ENCODE results near the gene SMIM9. TPM values are rescaled to one million over a fixed set of nuclear protein-coding genes. Genes with fewer than 3 reads are reported as not detected.

SMIM9 gene
- total and polyA plus RNA-seq, 12 donors = 0.28 to 0.47 (median 0.28) TPM; not detected in 9

DNA sequence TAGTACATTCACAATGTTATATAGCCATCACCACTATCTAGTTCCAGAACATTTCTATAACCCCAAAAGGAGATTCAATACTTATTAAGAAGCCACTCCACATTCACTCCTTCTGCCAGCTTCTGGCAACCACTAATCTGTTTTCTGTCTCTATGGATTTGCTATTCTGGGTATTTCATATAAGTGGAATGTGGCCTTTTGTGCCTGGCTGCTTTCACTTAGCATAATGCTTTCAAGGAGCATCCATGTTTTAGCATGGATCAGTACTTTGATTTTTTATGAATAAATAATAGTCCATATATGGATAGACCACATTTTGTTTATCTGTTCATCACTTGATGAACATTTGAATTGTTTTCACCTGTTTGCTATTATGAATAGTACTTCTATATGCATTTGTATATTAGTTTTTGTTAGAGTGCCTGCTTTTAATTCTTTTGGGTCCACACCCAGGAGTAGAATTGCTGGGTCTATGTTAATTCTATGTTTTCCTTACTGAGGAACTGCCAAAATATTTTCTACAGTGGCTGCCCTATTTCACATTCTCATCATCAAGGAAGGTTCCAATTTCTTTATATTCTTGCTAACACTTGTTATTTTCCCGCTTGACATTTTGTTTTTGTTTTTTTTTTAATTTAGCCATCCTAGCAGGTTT, 16.6 kb upstream of the SMIM9 start:
- DNase-seq = no peak

DNA sequence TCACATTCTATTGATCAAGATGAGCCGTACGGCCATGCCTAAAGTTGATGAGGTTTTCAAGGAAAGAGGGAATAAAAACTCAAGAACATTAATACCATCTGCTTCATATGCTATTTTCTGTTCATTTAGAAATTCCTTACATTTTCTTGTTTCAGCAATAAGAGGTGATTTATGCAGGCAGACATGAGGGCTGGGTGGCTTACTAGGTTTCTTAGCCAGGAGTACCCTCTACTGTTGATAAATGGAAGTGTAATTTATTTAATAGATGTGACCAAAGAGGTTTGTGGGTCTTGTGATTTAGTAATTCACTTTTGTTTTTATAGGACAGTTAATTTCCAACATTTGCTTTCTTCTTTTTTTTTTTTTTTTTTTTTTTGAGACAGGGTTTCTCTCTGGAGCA, 6.4 kb upstream of the SMIM9 start:
- no peaks in the 10 kb centered on the region for H3K9me3 ChIP-seq
- H3K36me3 ChIP-seq = peaks cover 0 to 15% (median 0%) of the 10 kb centered on the region in 9 donors
- no peaks in the 10 kb centered on the region for H3K27me3 ChIP-seq
- H3K4me1 ChIP-seq = no peaks in the 10 kb centered on the region
- 93 to 98% methylated on average over 2 of the region's 2 CpGs for WGBS, 2 donors
- intact Hi-C loops (cut with DNase I) = loop anchor here in 1 of 10 donors (10.0 kb wide), 1 partner anchor 1186 kb away; no protein-coding TSS in a partner anchor
- H3K4me3 ChIP-seq = no peak overlapping the region
- no peak overlapping the region for H3K27ac ChIP-seq
- TF ChIP-seq, protein P1, sequence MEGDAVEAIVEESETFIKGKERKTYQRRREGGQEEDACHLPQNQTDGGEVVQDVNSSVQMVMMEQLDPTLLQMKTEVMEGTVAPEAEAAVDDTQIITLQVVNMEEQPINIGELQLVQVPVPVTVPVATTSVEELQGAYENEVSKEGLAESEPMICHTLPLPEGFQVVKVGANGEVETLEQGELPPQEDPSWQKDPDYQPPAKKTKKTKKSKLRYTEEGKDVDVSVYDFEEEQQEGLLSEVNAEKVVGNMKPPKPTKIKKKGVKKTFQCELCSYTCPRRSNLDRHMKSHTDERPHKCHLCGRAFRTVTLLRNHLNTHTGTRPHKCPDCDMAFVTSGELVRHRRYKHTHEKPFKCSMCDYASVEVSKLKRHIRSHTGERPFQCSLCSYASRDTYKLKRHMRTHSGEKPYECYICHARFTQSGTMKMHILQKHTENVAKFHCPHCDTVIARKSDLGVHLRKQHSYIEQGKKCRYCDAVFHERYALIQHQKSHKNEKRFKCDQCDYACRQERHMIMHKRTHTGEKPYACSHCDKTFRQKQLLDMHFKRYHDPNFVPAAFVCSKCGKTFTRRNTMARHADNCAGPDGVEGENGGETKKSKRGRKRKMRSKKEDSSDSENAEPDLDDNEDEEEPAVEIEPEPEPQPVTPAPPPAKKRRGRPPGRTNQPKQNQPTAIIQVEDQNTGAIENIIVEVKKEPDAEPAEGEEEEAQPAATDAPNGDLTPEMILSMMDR (IDR thresholded peaks at IDR 0.05) = peak in 7 of 9 donors; percentile 33 to 57 (median 49)
- ATAC-seq (no peak), DNase-seq (no peak)

More for the DNA sequence above, 16.6 kb upstream of the SMIM9 start:
- TF ChIP-seq, protein P1 (IDR thresholded peaks at IDR 0.05) = no peak
- Histone ChIP-seq H3K9me3 (peaks cover 0 to 3% (median 0%) of the 10 kb centered on the region in 11 donors), H3K4me1 (no peaks in the 10 kb centered on the region), H3K4me3 (no peak overlapping the region), H3K27ac (no peak overlapping the region), H3K36me3 (peaks cover 0 to 45% (median 0%) of the 10 kb centered on the region in 9 donors), H3K27me3 (no peaks in the 10 kb centered on the region)
- no peak for ATAC-seq
- WGBS, 2 donors = 100% methylated on average over 1 of the region's 1 CpG
- intact Hi-C loops (cut with DNase I) = loop anchor here in 1 of 10 donors (10.0 kb wide), 1 partner anchor 54 kb away; no protein-coding TSS in a partner anchor

DNA sequence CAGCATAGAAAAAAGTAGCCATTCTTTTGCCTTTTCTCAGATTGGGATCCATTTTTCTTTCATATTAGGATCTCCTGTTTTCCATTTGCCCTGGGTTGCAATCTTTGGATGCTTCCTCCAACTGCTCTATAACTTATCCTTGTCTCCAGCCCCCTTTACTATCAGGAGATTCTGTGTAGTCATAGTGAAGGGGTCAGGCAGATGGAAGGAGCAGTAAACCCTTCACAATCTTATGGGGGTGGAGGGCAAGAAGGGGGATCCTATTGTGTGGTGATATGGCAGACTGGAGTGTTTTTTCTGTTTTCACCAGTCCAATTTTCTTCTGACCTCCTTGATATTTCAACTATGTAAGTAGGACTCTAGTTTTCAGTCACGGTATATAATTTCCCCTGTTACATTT, 1.7 kb upstream of the SMIM9 start:
- no peak for DNase-seq
- WGBS, 2 donors = 74 to 89% methylated on average over 1 of the region's 1 CpG
- H3K36me3 ChIP-seq = peaks cover 0 to 15% (median 0%) of the 10 kb centered on the region in 9 donors
- H3K27me3 ChIP-seq = peaks cover 0 to 4% (median 0%) of the 10 kb centered on the region in 7 donors
- no peaks in the 10 kb centered on the region for H3K9me3 ChIP-seq
- intact Hi-C loops (cut with DNase I) = no loop called here
- TF ChIP-seq, protein P1 (IDR thresholded peaks at IDR 0.05) = no peak
- H3K4me3 ChIP-seq = no peak overlapping the region
- no peak overlapping the region for H3K27ac ChIP-seq
- no peak for ATAC-seq
- no peaks in the 10 kb centered on the region for H3K4me1 ChIP-seq

DNA sequence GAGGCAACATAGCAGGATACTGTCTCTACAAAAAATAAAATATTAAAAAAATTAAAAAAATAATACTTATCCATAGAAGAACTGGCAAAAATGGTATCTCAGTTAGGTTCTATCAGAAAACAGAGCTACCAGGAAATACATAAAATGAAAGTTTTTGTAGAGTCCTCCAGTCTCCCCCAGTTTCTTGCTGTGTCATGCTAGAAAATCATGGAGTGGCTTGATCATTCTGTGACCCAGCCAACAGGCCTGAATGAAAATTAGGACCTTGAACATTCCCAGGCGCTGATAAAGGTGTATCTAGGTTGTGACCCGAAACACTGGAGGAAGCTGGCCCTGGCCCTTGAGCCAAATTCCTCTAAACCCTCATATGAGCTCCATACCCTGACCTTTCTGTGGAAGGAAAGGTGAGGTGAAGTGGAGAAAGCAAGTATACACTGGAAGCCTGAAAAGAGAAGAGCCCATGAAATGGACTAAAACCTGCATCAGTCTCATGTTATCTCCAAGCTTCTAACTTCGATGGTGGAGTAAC, 652 bp downstream of the SMIM9 start:
- H3K9me3 ChIP-seq = no peaks in the 10 kb centered on the region
- H3K4me1 ChIP-seq = no peaks in the 10 kb centered on the region
- no peak for ATAC-seq
- intact Hi-C loops (cut with DNase I) = no loop called here
- no peak overlapping the region for H3K27ac ChIP-seq
- H3K27me3 ChIP-seq = peaks cover 0 to 4% (median 0%) of the 10 kb centered on the region in 7 donors
- H3K36me3 ChIP-seq = peaks cover 0 to 15% (median 0%) of the 10 kb centered on the region in 9 donors
- WGBS, 2 donors = 92 to 97% methylated on average over 3 of the region's 3 CpGs
- TF ChIP-seq, protein P1 (IDR thresholded peaks at IDR 0.05) = no peak
- DNase-seq = no peak
- H3K4me3 ChIP-seq = no peak overlapping the region

Measured in heart right ventricle (tissue), 16 donors.